ENCODE measurements around the gene GZF1.

- TF ChIP-seq CTCF (IDR thresholded peaks at IDR 0.05; ENCODE audit: low read depth, low read length, poor library complexity, severe bottlenecking) (no peak), EZH2phosphoT487 (IDR thresholded peaks at IDR 0.05; ENCODE audit: borderline replicate concordance, low read length) (no peak)
These were observed 7.3 kb downstream of the GZF1 start for GRCh38 chr20:23369072-23369823.

Measured in DOHH2 (cell line).